Endothelial cell of umbilical vein (primary cell): Measurements from ENCODE around the gene ATXN1. TPM values are rescaled to one million over a fixed set of nuclear protein-coding genes. Genes with fewer than 3 reads are reported as not detected.

Experiments
- BruUV-seq: library from RNA; stranded (reverse); fragments of 400-500 nt; replicated peaks from 2 replicates; lab custom pipeline; 2021; lab: Mats Ljungman, UMichigan
- CTCF ChIA-PET: fragments of 300-600, 350-600 bp; sonication (Branson Sonifier 250); formaldehyde crosslinking; loops from one replicate; lab custom pipeline; 2021; ENCODE audit warnings: antibody characterized with exemption, inconsistent platforms; lab: Charles Lee
- POLR2A ChIA-PET: fragments of 300-600, 350-600 bp; sonication (Branson Sonifier 250); formaldehyde crosslinking; loops from one replicate; lab custom pipeline; 2021; ENCODE audit warnings: antibody characterized with exemption, inconsistent platforms; lab: Charles Lee
- DNase-seq: peaks from one replicate; pipeline ENCODE4 v3.0.0-alpha.2; 2011; ENCODE audit warnings: low read depth, low spot score
- FAIRE-seq: peaks from 2 replicates; lab custom pipeline; 2011; peaks lifted over from hg19 to GRCh38; lab: Jason Lieb, UNC
- H2AFZ ChIP-seq: 2 replicates; pipeline ENCODE4 v1.6.0; 2012; ENCODE audit warnings: low read depth, low read length, control low read depth, inconsistent platforms
- H3K27ac ChIP-seq: 2 replicates; pipeline ENCODE4 v1.5.1; 2011; ENCODE audit warnings: low read depth, mild to moderate bottlenecking, control low read depth, low read length, moderate library complexity; ENCODE audit not compliant: insufficient read depth
- H3K27me3 ChIP-seq, 2 experiments: 2 replicates each; pipeline versions ENCODE4 v1.6.0 to v1.6.1; 2011; ENCODE audit warnings: low read length in 2 of 2, mixed read lengths in 1 of 2; ENCODE audit not compliant: control insufficient read depth in 2 of 2, insufficient read depth in 2 of 2
- H3K36me3 ChIP-seq, 2 experiments: 2 replicates in 1 of 2; 3 replicates in 1 of 2; pipeline ENCODE4 v1.5.1; 2011; ENCODE audit warnings: low read length in 2 of 2, mild to moderate bottlenecking in 1 of 2, moderate library complexity in 1 of 2; ENCODE audit not compliant: control insufficient read depth in 2 of 2, insufficient read depth in 2 of 2; ENCODE audit errors: extremely low read depth in 1 of 2
- H3K4me1 ChIP-seq: 3 replicates; pipeline ENCODE4 v1.5.1; 2011; ENCODE audit warnings: mild to moderate bottlenecking, low read length; ENCODE audit not compliant: control insufficient read depth, insufficient read depth; ENCODE audit errors: extremely low read depth
- H3K4me2 ChIP-seq: 2 replicates; pipeline ENCODE4 v1.6.1; 2011; ENCODE audit warnings: low read length, control low read depth, mixed read lengths; ENCODE audit not compliant: insufficient read depth
- H3K4me3 ChIP-seq, 3 experiments: fragments of 200-600 bp in 1 of 3; sonication (generic), shearing (Covaris generic) in 1 of 3; replicated peaks in 1 of 3; 2 replicates each; pipeline ENCODE4 v1.5.1; 2011 to 2016; ENCODE audit warnings: control low read depth in 3 of 3, low read length in 3 of 3, mild to moderate bottlenecking in 2 of 3, inconsistent platforms in 1 of 3, low read depth in 1 of 3, moderate library complexity in 1 of 3; ENCODE audit not compliant: insufficient read depth in 1 of 3
- H3K79me2 ChIP-seq: 2 replicates; pipeline ENCODE4 v1.6.0; 2012; ENCODE audit warnings: low read length, inconsistent platforms; ENCODE audit not compliant: control insufficient read depth, insufficient read depth
- H3K9ac ChIP-seq: replicated peaks from 2 replicates; pipeline ENCODE3; 2011; ENCODE audit warnings: low read length, control low read depth; ENCODE audit not compliant: insufficient read depth; ENCODE audit errors: extremely low read depth
- H3K9me1 ChIP-seq: replicated peaks from 3 replicates; pipeline ENCODE4 v1.6.0; 2011; ENCODE audit warnings: mild to moderate bottlenecking, low read length; ENCODE audit not compliant: control insufficient read depth, insufficient read depth; ENCODE audit errors: extremely low read depth
- H3K9me3 ChIP-seq: replicated peaks from 2 replicates; pipeline ENCODE4 v1.5.1; 2012; ENCODE audit warnings: low read length, inconsistent platforms; ENCODE audit not compliant: control insufficient read depth, insufficient read depth
- H4K20me1 ChIP-seq: replicated peaks from 2 replicates; pipeline ENCODE3; 2011; ENCODE audit warnings: mild to moderate bottlenecking, low read length; ENCODE audit not compliant: control insufficient read depth, insufficient read depth; ENCODE audit errors: extremely low read depth
- EZH2 ChIP-seq: IDR thresholded peaks from 2 replicates; pipeline ENCODE4 v1.6.1; 2012; ENCODE audit warnings: borderline replicate concordance, low read depth, mild to moderate bottlenecking, moderate library complexity, low read length, inconsistent platforms; ENCODE audit not compliant: severe bottlenecking
- FOS ChIP-seq: IDR thresholded peaks from 2 replicates; pipeline ENCODE4 v1.6.1; 2011; ENCODE audit warnings: mild to moderate bottlenecking, low read length, moderate library complexity, borderline replicate concordance; ENCODE audit not compliant: insufficient read depth
- GATA2 ChIP-seq: IDR thresholded peaks from 2 replicates; pipeline ENCODE4 v1.7.0; 2011; ENCODE audit warnings: low read depth, mild to moderate bottlenecking, moderate library complexity, mixed read lengths, low read length; ENCODE audit not compliant: insufficient read length, insufficient read depth
- JUN ChIP-seq: IDR thresholded peaks from 2 replicates; pipeline ENCODE4 v1.6.1; 2011; ENCODE audit warnings: borderline replicate concordance, low read depth; ENCODE audit not compliant: insufficient read length, insufficient read depth
- MAX ChIP-seq: IDR thresholded peaks from 2 replicates; pipeline ENCODE4 v1.6.1; 2011; ENCODE audit not compliant: insufficient read depth, insufficient read length
- MYC ChIP-seq: IDR thresholded peaks from one replicate; pipeline ENCODE4 v1.6.1; 2011; ENCODE audit warnings: mild to moderate bottlenecking, low read depth, low read length
- POLR2A ChIP-seq: IDR thresholded peaks from 2 replicates; pipeline ENCODE4 v1.6.1; 2012; ENCODE audit warnings: low read depth, mild to moderate bottlenecking, control low read depth, low read length
- POLR2AphosphoS5 ChIP-seq: IDR thresholded peaks from 2 replicates; pipeline ENCODE4 v1.6.1; 2012; ENCODE audit warnings: low read depth, mild to moderate bottlenecking, control low read depth, low read length, moderate library complexity; ENCODE audit not compliant: insufficient read depth
- dilution Hi-C: fragments of 300-500 bp; cut with MboI; formaldehyde crosslinking; loops from one replicate; pipeline ENCODE4 v1.15.0; 2019; ENCODE audit warnings: low sequenced_read_pairs; ENCODE audit not compliant: extremely low pct_ligation_motif_present
- intact Hi-C: fragments of 100-400 bp; cut with micrococcal nuclease; formaldehyde crosslinking; loops from one replicate; pipeline ENCODE4 v1.10.0; 2022
- polyA plus RNA-seq, 4 experiments: library from polyadenylated mRNA; depleted of rRNA in 3 of 4; stranded (reverse) in 3 of 4; unstranded in 1 of 4; fragments of >200 nt; gene quantifications; 2 replicates each; pipeline versions ENCODE4 v1.2.1 to v1.2.3, GENCODE V29; 2011 to 2012; ENCODE audit warnings: missing spikeins in 1 of 4
- total RNA-seq: library from RNA; stranded (reverse); gene quantifications from 2 replicates; pipeline ENCODE4 v1.2.3, GENCODE V29; 2021
- TF ChIP-seq, protein P1 (sequence below), 2 donors: IDR thresholded peaks; 1 replicate in 1 of 2; 2 replicates in 1 of 2; pipeline ENCODE4 v1.5.1; 2011; ENCODE audit warnings: low read length in 2 of 2, mild to moderate bottlenecking in 2 of 2, moderate library complexity in 2 of 2, control low read depth in 1 of 2, inconsistent platforms in 1 of 2, low read depth in 1 of 2; ENCODE audit not compliant: insufficient read depth in 1 of 2; ENCODE audit errors: extremely low read depth in 1 of 2

The ATXN1 gene
- total and polyA plus RNA-seq, 2 donors (not counting 3 experiments of a cell fraction or from before 2014, with no cell fraction given): 16.4 to 33.0 TPM

DNA sequence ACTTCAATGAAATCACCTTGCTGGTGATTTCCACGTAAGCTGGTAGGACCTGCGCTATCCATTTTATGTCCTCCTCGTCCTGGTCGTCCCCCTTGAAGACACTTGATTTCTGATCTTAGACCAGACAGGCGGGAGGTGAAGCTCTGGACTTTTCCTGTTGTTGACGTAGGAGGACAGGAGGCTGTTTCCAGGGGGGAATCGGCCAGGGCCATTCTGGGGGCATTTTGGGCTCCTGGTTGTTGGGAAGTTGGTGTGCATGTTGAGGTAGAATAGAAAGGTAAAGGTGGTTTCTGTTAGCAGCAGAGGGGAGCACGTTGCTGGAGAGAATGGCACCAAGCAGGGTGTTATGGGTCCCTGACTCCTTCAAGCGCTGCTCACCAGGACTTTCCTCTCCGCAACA is 466.9 kb downstream of the ATXN1 start:
- no peaks in the 10 kb centered on the region for H3K9me3 ChIP-seq
- no peaks in the 10 kb centered on the region for H3K79me2 ChIP-seq
- H3K36me3 ChIP-seq: peaks cover 0 to 22% of the 10 kb centered on the region in 2 experiments
- FAIRE-seq (no peak), DNase-seq (no peak)
- no TSS peak for BruUV-seq
- no peaks in the 10 kb centered on the region for H3K4me1 ChIP-seq
- H3K9ac ChIP-seq: no peak overlapping the region
- dilution Hi-C loops: no loop called here
- H3K9me1 ChIP-seq: no peaks in the 10 kb centered on the region
- POLR2A ChIA-PET: no interaction called here
- TF ChIP-seq JUN: no peak
- no peak for TF ChIP-seq EZH2
- TF ChIP-seq, protein P1, sequence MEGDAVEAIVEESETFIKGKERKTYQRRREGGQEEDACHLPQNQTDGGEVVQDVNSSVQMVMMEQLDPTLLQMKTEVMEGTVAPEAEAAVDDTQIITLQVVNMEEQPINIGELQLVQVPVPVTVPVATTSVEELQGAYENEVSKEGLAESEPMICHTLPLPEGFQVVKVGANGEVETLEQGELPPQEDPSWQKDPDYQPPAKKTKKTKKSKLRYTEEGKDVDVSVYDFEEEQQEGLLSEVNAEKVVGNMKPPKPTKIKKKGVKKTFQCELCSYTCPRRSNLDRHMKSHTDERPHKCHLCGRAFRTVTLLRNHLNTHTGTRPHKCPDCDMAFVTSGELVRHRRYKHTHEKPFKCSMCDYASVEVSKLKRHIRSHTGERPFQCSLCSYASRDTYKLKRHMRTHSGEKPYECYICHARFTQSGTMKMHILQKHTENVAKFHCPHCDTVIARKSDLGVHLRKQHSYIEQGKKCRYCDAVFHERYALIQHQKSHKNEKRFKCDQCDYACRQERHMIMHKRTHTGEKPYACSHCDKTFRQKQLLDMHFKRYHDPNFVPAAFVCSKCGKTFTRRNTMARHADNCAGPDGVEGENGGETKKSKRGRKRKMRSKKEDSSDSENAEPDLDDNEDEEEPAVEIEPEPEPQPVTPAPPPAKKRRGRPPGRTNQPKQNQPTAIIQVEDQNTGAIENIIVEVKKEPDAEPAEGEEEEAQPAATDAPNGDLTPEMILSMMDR (IDR thresholded peaks at IDR 0.05; ENCODE audit: extremely low read depth in 1 of 2, insufficient read depth in 1 of 2, low read depth in 1 of 2, low read length in 2 of 2): no peak
- no peak for TF ChIP-seq POLR2AphosphoS5
- TF ChIP-seq MYC: no peak
- TF ChIP-seq GATA2: no peak
- TF ChIP-seq MAX: no peak
- TF ChIP-seq FOS: no peak
- TF ChIP-seq POLR2A: no peak
- H3K27ac ChIP-seq: no peak overlapping the region
- H2AFZ ChIP-seq: no peak overlapping the region
- CTCF ChIA-PET: no interaction called here
- H3K4me3 ChIP-seq: no peak overlapping the region
- intact Hi-C loops: no loop called here
- H3K4me2 ChIP-seq: no peak overlapping the region
- H3K27me3 ChIP-seq: no peaks in the 10 kb centered on the region
- no peaks in the 10 kb centered on the region for H4K20me1 ChIP-seq
